NCI-H2107 (cell line): Measurements from ENCODE around the gene LSM11.

ENCODE experiments used
- DNase-seq: peaks from one replicate; lab custom pipeline; 2025; lab: John Stamatoyannopoulos, UW

Gene LSM11

GRCh38 chr5:157734436-157734835 lies 9.1 kb upstream of the LSM11 start:
- DNase-seq: no peak

- DNase-seq: no peak
Observed at GRCh38 chr5:157735991-157736390, 7.5 kb upstream of the LSM11 start.

GRCh38 chr5:157739388-157740228 lies 3.9 kb upstream of the LSM11 start:
- DNase-seq: no peak

GRCh38 chr5:157740229-157740610 lies 3.3 kb upstream of the LSM11 start:
- no peak for DNase-seq

GRCh38 chr5:157741131-157741530 lies 2.4 kb upstream of the LSM11 start:
- no peak for DNase-seq

- no peak for DNase-seq
Observed at GRCh38 chr5:157744051-157745011, 819 bp downstream of the LSM11 start.

GRCh38 chr5:157745041-157745456 lies 1.5 kb downstream of the LSM11 start:
- DNase-seq: no peak

- no peak for DNase-seq
Observed at GRCh38 chr5:157747173-157747740, 3.7 kb downstream of the LSM11 start.

- DNase-seq: no peak
Observed at GRCh38 chr5:157747766-157748700, 4.5 kb downstream of the LSM11 start.

GRCh38 chr5:157748760-157749461 lies 5.4 kb downstream of the LSM11 start:
- DNase-seq: no peak

- DNase-seq: no peak
Observed at GRCh38 chr5:157749462-157749799, 5.9 kb downstream of the LSM11 start.

GRCh38 chr5:157750320-157750719 lies 6.8 kb downstream of the LSM11 start:
- no peak for DNase-seq

- no peak for DNase-seq
Observed at GRCh38 chr5:157756122-157756521, 12.6 kb downstream of the LSM11 start.

GRCh38 chr5:157758706-157759105 lies 15.2 kb downstream of the LSM11 start:
- DNase-seq: no peak

- DNase-seq: peak; percentile 13
Observed at GRCh38 chr5:157761690-157762621, 18.4 kb downstream of the LSM11 start.

- DNase-seq: no peak
Observed at GRCh38 chr5:157764531-157764930, 21.0 kb downstream of the LSM11 start.

GRCh38 chr5:157766442-157766841 lies 22.9 kb downstream of the LSM11 start:
- DNase-seq: no peak

GRCh38 chr5:157766902-157767301 lies 23.4 kb downstream of the LSM11 start:
- DNase-seq: no peak

- no peak for DNase-seq
Observed at GRCh38 chr5:157767689-157768088, 24.2 kb downstream of the LSM11 start.

GRCh38 chr5:157770665-157771064 lies 27.2 kb downstream of the LSM11 start:
- DNase-seq: no peak
